NT2/D1 (cell line): Measurements from ENCODE around the gene CNTN5.
A peak's percentile ranks its signal among the peaks of the same experiment; 100 is the strongest.

Source experiments
- DNase-seq: peaks from one replicate; pipeline ENCODE4 v3.0.0-alpha.2; 2011; ENCODE audit warnings: low read depth, low spot score
- H3K27me3 ChIP-seq: 2 replicates; pipeline ENCODE4 v1.6.0; 2011; ENCODE audit warnings: mild to moderate bottlenecking; ENCODE audit not compliant: insufficient read length, insufficient read depth
- H3K36me3 ChIP-seq: 2 replicates; pipeline ENCODE4 v1.6.1; 2011; ENCODE audit warnings: mild to moderate bottlenecking, low read length, mixed read lengths; ENCODE audit not compliant: insufficient read depth, insufficient read length
- H3K4me1 ChIP-seq: 2 replicates; pipeline ENCODE4 v1.5.1; 2011; ENCODE audit not compliant: insufficient read depth, insufficient read length
- H3K4me3 ChIP-seq: 2 replicates; pipeline ENCODE4 v1.5.1; 2011; ENCODE audit warnings: low read depth; ENCODE audit not compliant: insufficient read length
- H3K9ac ChIP-seq: 2 replicates; pipeline ENCODE4 v1.6.0; 2011; ENCODE audit warnings: low read depth; ENCODE audit not compliant: insufficient read length
- H3K9me3 ChIP-seq: 2 replicates; pipeline ENCODE4 v1.5.1; 2011; ENCODE audit warnings: mild to moderate bottlenecking, low read length; ENCODE audit not compliant: insufficient read depth
- SUZ12 ChIP-seq: IDR thresholded peaks from 2 replicates; pipeline ENCODE4 v1.6.1; 2011; ENCODE audit not compliant: insufficient read length, insufficient read depth; ENCODE audit errors: extremely low read depth
- YY1 ChIP-seq: IDR thresholded peaks from 2 replicates; pipeline ENCODE4 v1.6.1; 2011; ENCODE audit not compliant: insufficient read length, insufficient read depth
- ZNF274 ChIP-seq: IDR thresholded peaks from 2 replicates; pipeline ENCODE4 v1.6.1; 2011; ENCODE audit warnings: mild to moderate bottlenecking, low read depth, low read length

The CNTN5 gene

DNA sequence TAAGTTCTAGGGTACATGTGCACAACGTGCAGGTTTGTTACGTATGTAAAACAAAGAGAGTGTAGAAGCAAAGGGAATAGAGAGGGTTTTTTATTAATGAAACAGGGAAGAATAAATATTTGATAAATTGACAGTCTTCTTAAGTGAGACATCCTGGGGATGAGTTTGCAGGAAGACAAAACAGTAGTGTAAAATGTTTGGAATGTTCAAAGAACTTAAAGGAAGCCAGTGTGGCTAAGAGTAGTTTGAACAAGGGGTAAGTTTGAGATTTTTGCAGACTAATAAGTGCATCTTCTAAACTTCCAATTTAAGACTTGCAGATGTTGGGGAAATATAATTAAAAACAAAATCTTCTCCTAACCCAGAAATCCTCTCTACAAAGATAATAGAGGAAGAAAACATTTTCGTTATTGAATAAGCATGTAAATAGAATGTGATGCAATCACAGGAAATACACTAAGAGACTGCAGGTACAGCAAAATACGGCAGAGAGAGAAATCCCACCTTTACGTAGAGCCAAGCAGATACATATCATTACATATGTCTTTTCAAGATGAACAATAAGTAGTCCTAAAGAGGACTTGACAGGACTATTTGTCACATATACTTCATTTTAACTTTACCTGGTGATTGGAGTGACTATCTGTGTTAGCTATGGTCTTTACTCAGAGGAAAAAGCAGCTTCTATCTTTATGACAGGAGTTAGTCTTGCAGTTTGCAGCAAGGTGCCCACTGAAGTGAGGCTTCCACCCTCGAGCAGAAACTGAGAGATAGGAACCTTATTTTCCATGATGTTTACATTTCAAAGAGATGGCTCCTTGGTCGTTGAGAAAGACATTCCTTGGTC, 402.1 kb downstream of the CNTN5 start:
- H3K4me1 ChIP-seq = peaks cover 3% of the 10 kb centered on the region
- H3K9ac ChIP-seq = peak overlapping the region; percentile 39
- no peak for TF ChIP-seq SUZ12
- no peak for TF ChIP-seq ZNF274
- no peak for TF ChIP-seq YY1
- H3K9me3 ChIP-seq = peaks cover 19% of the 10 kb centered on the region; the same call in 1 of the 2 replicates
- H3K27me3 ChIP-seq = no peaks in the 10 kb centered on the region
- H3K36me3 ChIP-seq = no peaks in the 10 kb centered on the region
- peak; percentile 52 for DNase-seq
- H3K4me3 ChIP-seq = peak overlapping the region; percentile 29

DNA sequence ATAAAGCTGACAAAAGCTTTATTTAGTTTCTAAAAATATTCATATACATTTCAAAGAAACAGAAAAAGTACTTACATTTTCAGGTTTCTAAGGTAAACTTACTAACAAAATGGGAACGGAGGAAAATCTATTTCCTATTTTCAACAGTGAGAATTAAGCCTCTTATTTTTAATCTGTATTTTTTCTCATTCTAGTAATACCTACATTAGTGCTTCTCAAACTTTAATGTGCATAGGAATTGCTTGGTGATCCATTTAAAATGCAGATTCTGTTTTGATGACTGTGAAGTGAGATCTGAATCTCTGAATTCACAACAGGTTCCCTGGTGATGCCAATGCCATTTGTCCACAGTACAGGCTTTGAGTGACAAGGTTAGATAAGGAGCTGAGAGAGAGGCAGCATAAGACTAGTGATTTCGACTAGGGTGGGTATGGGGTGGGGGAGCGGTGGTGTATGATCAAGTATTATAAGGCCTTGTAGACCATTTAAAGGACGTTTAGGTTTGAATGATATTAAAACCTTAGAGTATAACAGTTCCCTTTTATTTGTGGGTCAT, 402.8 kb downstream of the CNTN5 start:
- peak; percentile 23 for DNase-seq
- peaks cover 3% of the 10 kb centered on the region for H3K4me1 ChIP-seq
- TF ChIP-seq ZNF274 (no peak), SUZ12 (no peak), YY1 (no peak)

DNA sequence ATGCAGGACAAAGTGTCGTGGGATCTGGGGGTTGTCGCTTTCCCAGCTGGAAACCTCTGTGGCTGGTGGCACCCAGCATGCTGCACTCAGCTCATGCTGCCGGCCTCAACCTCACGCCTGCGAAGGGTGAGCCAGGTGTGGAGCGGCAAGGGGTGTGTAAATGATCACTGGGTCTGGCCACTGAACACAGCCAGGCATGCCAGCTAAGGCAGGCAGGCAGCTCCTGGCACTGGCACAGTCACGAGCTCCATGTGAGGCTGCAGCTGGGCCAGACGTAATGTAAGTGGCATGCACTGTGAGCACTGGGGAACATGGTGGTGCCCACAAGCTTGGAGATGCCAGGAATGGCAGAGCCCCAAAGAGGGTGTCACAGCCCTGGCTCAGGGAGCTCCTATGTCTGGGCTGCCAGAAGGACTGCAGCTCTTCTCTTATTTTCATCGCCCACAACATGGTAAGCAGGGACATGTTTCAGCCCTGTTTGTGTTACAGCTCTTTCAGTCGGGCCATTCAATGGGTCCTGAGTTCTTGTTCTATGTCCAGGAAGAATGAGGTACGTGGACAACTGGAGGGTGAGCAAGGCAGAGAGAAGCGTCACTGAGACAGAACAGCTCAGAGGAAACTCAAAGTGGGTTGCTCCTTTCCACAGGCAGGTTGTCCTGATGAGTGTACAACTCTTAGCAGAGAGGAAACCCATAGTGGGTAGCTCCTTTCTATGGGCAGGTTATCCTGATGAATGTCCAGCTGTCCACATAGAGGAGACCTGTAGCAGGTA, 403.8 kb downstream of the CNTN5 start:
- TF ChIP-seq ZNF274 (no peak), YY1 (no peak), SUZ12 (no peak)
- no peak for DNase-seq
- H3K36me3 ChIP-seq = no peaks in the 10 kb centered on the region
- no peak overlapping the region for H3K4me3 ChIP-seq
- no peaks in the 10 kb centered on the region for H3K27me3 ChIP-seq
- peaks cover 3% of the 10 kb centered on the region for H3K4me1 ChIP-seq
- peaks cover 19% of the 10 kb centered on the region; the same call in 1 of the 2 replicates for H3K9me3 ChIP-seq
- no peak overlapping the region for H3K9ac ChIP-seq

More for the DNA sequence above, 402.8 kb downstream of the CNTN5 start:
- Histone ChIP-seq H3K36me3 (no peaks in the 10 kb centered on the region), H3K27me3 (no peaks in the 10 kb centered on the region), H3K9me3 (peaks cover 19% of the 10 kb centered on the region; the same call in 1 of the 2 replicates), H3K9ac (no peak overlapping the region), H3K4me3 (no peak overlapping the region)

DNA sequence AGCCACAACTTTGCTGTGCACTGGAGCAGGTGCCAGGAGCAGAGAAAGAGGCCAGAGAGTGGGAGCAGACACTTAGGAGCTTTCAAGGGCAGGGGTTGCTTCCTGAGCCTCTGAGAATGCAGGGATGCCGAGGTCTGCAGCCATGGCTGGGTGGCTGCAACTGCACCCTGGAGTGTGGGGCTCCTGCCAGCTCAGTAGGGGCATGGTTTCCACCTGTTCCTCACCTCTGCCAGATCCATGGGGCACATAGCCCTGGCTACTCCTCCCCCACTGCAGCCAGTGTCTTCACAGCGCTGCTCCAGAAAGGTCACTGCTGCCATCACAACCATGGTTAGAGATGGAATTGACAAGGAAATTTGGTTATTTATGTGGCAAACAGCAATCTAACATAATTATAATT, 404.8 kb downstream of the CNTN5 start:
- peaks cover 3% of the 10 kb centered on the region for H3K4me1 ChIP-seq
- no peaks in the 10 kb centered on the region for H3K36me3 ChIP-seq
- no peak overlapping the region for H3K4me3 ChIP-seq
- no peak for DNase-seq
- peaks cover 19% of the 10 kb centered on the region; the same call in 1 of the 2 replicates for H3K9me3 ChIP-seq
- no peak overlapping the region for H3K9ac ChIP-seq
- no peaks in the 10 kb centered on the region for H3K27me3 ChIP-seq
- TF ChIP-seq SUZ12 = no peak
- no peak for TF ChIP-seq ZNF274

DNA sequence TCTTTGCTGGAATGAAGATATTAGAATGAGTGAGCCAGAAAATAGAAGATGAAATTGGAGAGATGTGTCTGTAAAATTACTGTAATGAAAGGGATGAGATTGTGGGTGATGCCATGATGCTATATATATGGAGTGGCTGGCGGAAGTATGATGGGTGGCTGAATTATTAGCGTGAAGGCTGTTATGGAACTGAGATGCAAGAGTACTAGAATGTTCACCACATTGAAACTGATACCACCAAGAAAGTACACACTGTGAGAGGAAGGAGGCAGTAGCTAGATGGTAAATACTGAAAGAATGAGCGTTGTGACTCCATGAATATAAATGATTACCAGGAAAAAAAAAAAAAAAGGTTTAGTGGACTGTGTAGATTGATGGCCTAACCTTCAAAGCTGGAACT, 411.9 kb downstream of the CNTN5 start:
- no peaks in the 10 kb centered on the region for H3K27me3 ChIP-seq
- H3K36me3 ChIP-seq = no peaks in the 10 kb centered on the region
- DNase-seq = no peak
- H3K4me3 ChIP-seq = no peak overlapping the region
- no peak for TF ChIP-seq ZNF274
- no peak for TF ChIP-seq YY1
- no peak for TF ChIP-seq SUZ12
- H3K4me1 ChIP-seq = no peaks in the 10 kb centered on the region
- H3K9ac ChIP-seq = no peak overlapping the region
- H3K9me3 ChIP-seq = no peaks in the 10 kb centered on the region; the same call in 1 of the 2 replicates

DNA sequence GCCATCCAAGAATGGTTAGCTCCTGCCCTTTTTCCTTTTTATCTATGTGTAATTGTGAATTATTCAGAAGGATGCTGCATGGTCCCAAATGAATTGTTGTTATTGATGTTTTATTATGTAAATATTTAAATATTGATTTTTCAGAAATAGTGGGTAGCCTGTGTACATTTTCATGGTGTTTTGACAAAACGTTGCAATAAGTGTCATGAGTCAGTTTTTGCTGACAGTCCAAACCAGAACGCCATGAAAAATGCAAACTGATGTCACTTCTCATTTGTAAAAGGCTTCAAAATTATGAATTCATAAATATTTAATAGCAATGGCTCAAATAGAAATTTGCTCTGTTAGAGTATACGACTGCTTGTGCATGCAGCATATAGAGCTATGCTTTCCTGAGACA, 422.5 kb downstream of the CNTN5 start:
- no peak for DNase-seq
- Histone ChIP-seq H3K9ac (no peak overlapping the region), H3K4me3 (no peak overlapping the region), H3K9me3 (no peaks in the 10 kb centered on the region), H3K4me1 (no peaks in the 10 kb centered on the region), H3K36me3 (no peaks in the 10 kb centered on the region), H3K27me3 (no peaks in the 10 kb centered on the region)
- no peak for TF ChIP-seq YY1
- TF ChIP-seq ZNF274 = no peak
- TF ChIP-seq SUZ12 = no peak

DNA sequence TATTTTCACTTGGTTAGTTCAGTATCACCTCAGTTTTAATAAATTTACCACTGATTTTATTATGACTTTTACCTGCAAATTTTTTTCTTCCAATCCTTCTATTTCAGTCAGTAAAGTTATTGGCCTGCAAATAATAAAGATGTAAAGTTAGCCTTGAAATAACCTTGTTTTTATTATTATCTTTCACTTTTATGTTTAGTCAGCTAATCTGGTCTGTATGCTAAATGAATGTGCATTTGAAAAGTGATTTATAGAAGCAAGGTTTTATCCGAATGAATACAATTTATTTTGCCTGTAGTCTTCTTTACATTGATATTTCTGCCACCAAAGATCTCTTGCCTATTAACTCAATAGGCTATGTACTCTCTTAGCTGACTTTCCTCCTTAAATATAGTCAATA, 425.7 kb downstream of the CNTN5 start:
- Histone ChIP-seq H3K9ac (no peak overlapping the region), H3K9me3 (no peaks in the 10 kb centered on the region), H3K4me3 (no peak overlapping the region), H3K36me3 (no peaks in the 10 kb centered on the region), H3K27me3 (no peaks in the 10 kb centered on the region), H3K4me1 (no peaks in the 10 kb centered on the region)
- DNase-seq = no peak
- TF ChIP-seq YY1 = no peak
- TF ChIP-seq SUZ12 = no peak
- TF ChIP-seq ZNF274 = no peak
